Esophagus squamous epithelium (tissue), 4 donors: ENCODE results near the gene SACS.

ENCODE experiments used
- CTCF ChIP-seq, 6 experiments: fragments of 450-650 bp in 4 of 6; fragments of 200-600 bp in 2 of 6; sonication (generic) in 2 of 6; IDR thresholded peaks; one replicate each; pipeline ENCODE4 v1.5.1; 2016 to 2019; ENCODE audit warnings: antibody characterized with exemption in 6 of 6, mild to moderate bottlenecking in 4 of 6, moderate library complexity in 4 of 6
- POLR2A ChIP-seq, 4 donors: fragments of 450-650 bp; IDR thresholded peaks; one replicate each; pipeline ENCODE4 v1.6.1; 2017; ENCODE audit warnings: antibody characterized with exemption in 4 of 4, mild to moderate bottlenecking in 4 of 4, moderate library complexity in 3 of 4

- TF ChIP-seq POLR2A (IDR thresholded peaks at IDR 0.05) (no peak), CTCF (IDR thresholded peaks at IDR 0.05) (no peak)
Observed at GRCh38 chr13:23386533-23386932, 47.0 kb downstream of the SACS start.
